Retina (tissue), 1 donor: ENCODE measurements around the gene AMIGO1.
A peak's percentile ranks its signal among the peaks of the same experiment; 100 is the strongest.

Experiments used
- DNase-seq: peaks from one replicate; pipeline ENCODE4 v3.0.0-alpha.2; 2016

Gene AMIGO1

GRCh38 chr1:109500941-109501381 lies 8.6 kb downstream of the AMIGO1 start:
- DNase-seq: no peak

GRCh38 chr1:109499661-109500536 lies 9.6 kb downstream of the AMIGO1 start:
- peak; percentile 8 for DNase-seq

GRCh38 chr1:109499081-109499480 lies 10.4 kb downstream of the AMIGO1 start:
- no peak for DNase-seq

- peak; percentile 83 for DNase-seq
Measured at GRCh38 chr1:109498161-109498801, 11.2 kb downstream of the AMIGO1 start.

- peak; percentile 15 for DNase-seq
Measured at GRCh38 chr1:109497449-109498160, 11.9 kb downstream of the AMIGO1 start.

- DNase-seq: no peak
Measured at GRCh38 chr1:109495738-109496137, 13.8 kb downstream of the AMIGO1 start.

GRCh38 chr1:109493805-109494539 lies 15.6 kb downstream of the AMIGO1 start, which contains the start of gene CYB561D1:
Gene CYB561D1, plus strand, starts transcription at chr1:109494094. Its CDS starts 46 bp downstream, at chr1:109494140.
- peak; percentile 95 for DNase-seq

GRCh38 chr1:109493227-109493626 lies 16.3 kb downstream of the AMIGO1 start:
- DNase-seq: peak; percentile 25

- DNase-seq: no peak
Measured at GRCh38 chr1:109492779-109493178, 16.7 kb downstream of the AMIGO1 start.

GRCh38 chr1:109491372-109491771 lies 18.2 kb downstream of the AMIGO1 start:
- DNase-seq: no peak

GRCh38 chr1:109490934-109491302 lies 18.6 kb downstream of the AMIGO1 start:
- no peak for DNase-seq

- DNase-seq: peak; percentile 50
Measured at GRCh38 chr1:109490029-109490933, 19.2 kb downstream of the AMIGO1 start.

- no peak for DNase-seq
Measured at GRCh38 chr1:109488696-109489095, 20.8 kb downstream of the AMIGO1 start.

- no peak for DNase-seq
Measured at GRCh38 chr1:109488201-109488600, 21.3 kb downstream of the AMIGO1 start.

GRCh38 chr1:109487261-109487660 lies 22.3 kb downstream of the AMIGO1 start:
- no peak for DNase-seq

GRCh38 chr1:109485001-109485400 lies 24.5 kb downstream of the AMIGO1 start:
- no peak for DNase-seq

- no peak for DNase-seq
Measured at GRCh38 chr1:109484519-109484975, 25.0 kb downstream of the AMIGO1 start.

GRCh38 chr1:109483672-109484518 lies 25.6 kb downstream of the AMIGO1 start, which contains the start of gene ATXN7L2:
Gene ATXN7L2, plus strand, starts transcription at chr1:109483905. Its CDS starts 49 bp downstream, at chr1:109483954.
- peak; percentile 96 for DNase-seq

- peak; percentile 93 for DNase-seq
Measured at GRCh38 chr1:109482791-109483671, 26.5 kb downstream of the AMIGO1 start.
